H1 (cell line): ENCODE measurements around the gene RBBP8. TPM values are rescaled to one million over a fixed set of nuclear protein-coding genes. Genes with fewer than 3 reads are reported as not detected.

Experiments
- CTCF ChIA-PET: fragments of 300-600 bp; sonication (Branson Sonifier 250); formaldehyde crosslinking; loops from one replicate; lab custom pipeline; 2021; ENCODE audit not compliant: partially characterized antibody; lab: Charles Lee
- POLR2A ChIA-PET: fragments of 300-600 bp; sonication (Branson Sonifier 250); formaldehyde crosslinking; loops from one replicate; lab custom pipeline; 2021; ENCODE audit warnings: inconsistent platforms; ENCODE audit not compliant: partially characterized antibody; lab: Charles Lee
- DNase-seq, 2 experiments: peaks; one replicate each; pipeline versions ENCODE4 v3.0.0 to v3.0.0-alpha.2; 2010 to 2022; ENCODE audit warnings: low spot score in 2 of 2, low read depth in 1 of 2, mixed read lengths in 1 of 2
- FAIRE-seq: peaks from 2 replicates; lab custom pipeline; 2011; peaks lifted over from hg19 to GRCh38; lab: Jason Lieb, UNC
- H2AFZ ChIP-seq: 2 replicates; pipeline ENCODE4 v1.8.1; 2012; ENCODE audit warnings: low read length, inconsistent platforms
- H2AK5ac ChIP-seq: 2 replicates; pipeline ENCODE4 v1.6.1; 2013; ENCODE audit warnings: low read depth, low read length
- H2BK120ac ChIP-seq: replicated peaks from 2 replicates; pipeline ENCODE3; 2013; ENCODE audit warnings: low read depth, low read length, inconsistent platforms
- H2BK12ac ChIP-seq: 2 replicates; pipeline ENCODE4 v1.6.1; 2013; ENCODE audit warnings: low read depth, low read length
- H2BK15ac ChIP-seq: 2 replicates; pipeline ENCODE4 v1.6.1; 2013; ENCODE audit warnings: low read length
- H2BK20ac ChIP-seq: 2 replicates; pipeline ENCODE4 v1.6.1; 2013; ENCODE audit warnings: low read length
- H2BK5ac ChIP-seq: 2 replicates; pipeline ENCODE4 v1.6.1; 2013; ENCODE audit warnings: low read depth, low read length
- H3K14ac ChIP-seq: 2 replicates; pipeline ENCODE4 v1.6.1; 2013; ENCODE audit warnings: inconsistent platforms; ENCODE audit not compliant: insufficient read length
- H3K18ac ChIP-seq: 2 replicates; pipeline ENCODE4 v1.6.1; 2013; ENCODE audit warnings: low read length; ENCODE audit errors: extremely low read depth
- H3K23ac ChIP-seq: 2 replicates; pipeline ENCODE4 v1.6.1; 2013; ENCODE audit warnings: inconsistent platforms; ENCODE audit not compliant: insufficient read length
- H3K23me2 ChIP-seq: 2 replicates; pipeline ENCODE4 v1.6.1; 2013; ENCODE audit warnings: low read depth, low read length
- H3K27ac ChIP-seq: 2 replicates; pipeline ENCODE4 v1.6.1; 2011; ENCODE audit warnings: low read depth, low read length, inconsistent platforms
- H3K27me3 ChIP-seq, 4 experiments: replicated peaks in 1 of 4; 1 replicate in 1 of 4; 2 replicates in 3 of 4; pipeline versions ENCODE4 v1.6.1 to v1.8.1; 2011 to 2013; ENCODE audit warnings: low read length in 3 of 4, mild to moderate bottlenecking in 3 of 4, inconsistent platforms in 2 of 4, mixed read lengths in 2 of 4, moderate library complexity in 1 of 4; ENCODE audit not compliant: control insufficient read depth in 3 of 4, insufficient read depth in 3 of 4; ENCODE audit errors: extremely low read depth in 1 of 4
- H3K36me3 ChIP-seq, 4 experiments: 2 replicates each; pipeline versions ENCODE4 v1.6.1 to v1.8.1; 2011 to 2013; ENCODE audit warnings: mild to moderate bottlenecking in 4 of 4, low read length in 3 of 4, moderate library complexity in 2 of 4, control low read depth in 1 of 4, inconsistent platforms in 1 of 4; ENCODE audit not compliant: insufficient read depth in 4 of 4, control insufficient read depth in 2 of 4
- H3K4ac ChIP-seq: replicated peaks from 2 replicates; pipeline ENCODE3; 2013; ENCODE audit warnings: low read length, low read depth, mixed read lengths, inconsistent platforms; ENCODE audit not compliant: insufficient read length
- H3K4me1 ChIP-seq, 4 experiments: replicated peaks in 1 of 4; 1 replicate in 1 of 4; 2 replicates in 3 of 4; pipeline versions ENCODE4 v1.6.1 to v1.8.1; 2011 to 2013; ENCODE audit warnings: low read length in 3 of 4, inconsistent platforms in 2 of 4, mixed read lengths in 1 of 4; ENCODE audit not compliant: insufficient read depth in 4 of 4, control insufficient read depth in 3 of 4
- H3K4me2 ChIP-seq, 2 experiments: 2 replicates each; pipeline versions ENCODE4 v1.6.1 to v1.8.1; 2011 to 2013; ENCODE audit warnings: low read depth in 2 of 2, low read length in 2 of 2, control low read depth in 1 of 2, inconsistent platforms in 1 of 2, mild to moderate bottlenecking in 1 of 2; ENCODE audit not compliant: insufficient read depth in 1 of 2
- H3K4me3 ChIP-seq, 4 experiments: fragments of 200-600, 300-600 bp in 1 of 4; sonication (generic), shearing (Covaris generic), sonication (Bioruptor Twin) in 1 of 4; 2 replicates each; pipeline versions ENCODE4 v1.5.1 to v1.8.1; 2011 to 2016; ENCODE audit warnings: low read length in 4 of 4, low read depth in 3 of 4, control low read depth in 2 of 4, inconsistent platforms in 2 of 4, mild to moderate bottlenecking in 2 of 4, mixed read lengths in 1 of 4, moderate library complexity in 1 of 4; ENCODE audit not compliant: insufficient read depth in 2 of 4; ENCODE audit errors: extremely low read depth in 1 of 4
- H3K56ac ChIP-seq: replicated peaks from 2 replicates; pipeline ENCODE3; 2013; ENCODE audit warnings: low read depth, mild to moderate bottlenecking, mixed read lengths, low read length, inconsistent platforms; ENCODE audit not compliant: insufficient read length
- H3K79me1 ChIP-seq: 2 replicates; pipeline ENCODE4 v1.6.1; 2013; ENCODE audit warnings: low read depth, low read length, control low read depth
- H3K79me2 ChIP-seq, 2 experiments: 2 replicates each; pipeline versions ENCODE4 v1.6.1 to v1.8.1; 2012 to 2013; ENCODE audit warnings: low read length in 2 of 2, mild to moderate bottlenecking in 2 of 2, inconsistent platforms in 1 of 2; ENCODE audit not compliant: insufficient read depth in 2 of 2, control insufficient read depth in 1 of 2
- H3K9ac ChIP-seq, 4 experiments: replicated peaks in 1 of 4; 1 replicate in 1 of 4; 2 replicates in 3 of 4; pipeline versions ENCODE4 v1.6.1 to v1.8.1; 2011 to 2013; ENCODE audit warnings: low read depth in 3 of 4, low read length in 3 of 4, control low read depth in 2 of 4, mild to moderate bottlenecking in 2 of 4, moderate library complexity in 2 of 4, inconsistent platforms in 1 of 4; ENCODE audit errors: extremely low read depth in 1 of 4
- H3K9me3 ChIP-seq, 2 experiments: 2 replicates each; pipeline versions ENCODE4 v1.6.1 to v1.8.1; 2012 to 2013; ENCODE audit warnings: mild to moderate bottlenecking in 2 of 2, moderate library complexity in 2 of 2, control low read depth in 1 of 2, inconsistent platforms in 1 of 2, low read depth in 1 of 2, low read length in 1 of 2, mixed read lengths in 1 of 2; ENCODE audit not compliant: insufficient read depth in 2 of 2
- H4K20me1 ChIP-seq, 2 experiments: replicated peaks in 1 of 2; 2 replicates each; pipeline versions ENCODE3 to v1.8.1; 2011 to 2013; ENCODE audit warnings: inconsistent platforms in 2 of 2, low read length in 2 of 2, mild to moderate bottlenecking in 1 of 2; ENCODE audit not compliant: insufficient read depth in 2 of 2, control insufficient read depth in 1 of 2
- H4K5ac ChIP-seq: 2 replicates; pipeline ENCODE4 v1.6.1; 2013; ENCODE audit warnings: low read length, low read depth, mixed read lengths, inconsistent platforms; ENCODE audit not compliant: insufficient read length
- H4K8ac ChIP-seq: 2 replicates; pipeline ENCODE4 v1.8.0; 2013; ENCODE audit warnings: mild to moderate bottlenecking, moderate library complexity, low read length, inconsistent platforms; ENCODE audit not compliant: insufficient read depth; ENCODE audit errors: extremely low read depth
- H4K91ac ChIP-seq: replicated peaks from 2 replicates; pipeline ENCODE3; 2013; ENCODE audit warnings: low read length, mixed read lengths, inconsistent platforms; ENCODE audit not compliant: insufficient read length
- WGBS, 2 experiments: shearing (Covaris generic) in 1 of 2; methylation state at CpG; one replicate each; pipeline versions ENCODE4 v1.1.6 to v1.1.7; 2013 to 2015; ENCODE audit warnings: low lambda C conversion rate in 2 of 2, mixed read lengths in 2 of 2, inconsistent platforms in 1 of 2, low coverage in 1 of 2, missing lambda C conversion rate in 1 of 2; ENCODE audit not compliant: insufficient replicate concordance in 2 of 2, insufficient coverage in 1 of 2, insufficient read length in 1 of 2; ENCODE audit errors: extremely low coverage in 1 of 2, missing lambda C conversion rate in 1 of 2; 5-methylcytosine and 5-hydroxymethylcytosine counted together
- polyA plus RNA-seq, 7 experiments: library from polyadenylated mRNA; depleted of rRNA in 3 of 7; stranded (reverse) in 5 of 7; unstranded in 2 of 7; fragments of >200 nt in 5 of 7; fragments of 200-250 nt in 2 of 7; gene quantifications; 1 replicate in 5 of 7; 2 replicates in 1 of 7; 4 replicates in 1 of 7; pipeline versions ENCODE4 v1.2.1 to v1.2.3, GENCODE V29; 2011 to 2013; ENCODE audit warnings: missing spikeins in 2 of 7, mixed read lengths in 2 of 7
- total RNA-seq: library from RNA; stranded (reverse); fragmentation: NEBNext Ultra II Directional; extraction: Animal tissue kit (Norgen Biotek cat#: 25700); gene quantifications from 2 replicates; pipeline ENCODE4 v1.2.1, GENCODE V29; 2021

The RBBP8 gene
- total and polyA plus RNA-seq, 2 of the 8 experiments (the other 6 are each of a cell fraction or from before 2014, with no cell fraction given): 16.1 to 65.8 TPM

- no peak overlapping the region for H2AK5ac ChIP-seq
- H3K4me3 ChIP-seq: no peak overlapping the region
- no peak overlapping the region for H2BK15ac ChIP-seq
- H4K8ac ChIP-seq: no peak overlapping the region
- no peaks in the 10 kb centered on the region for H3K23me2 ChIP-seq
- no peak overlapping the region for H3K4me2 ChIP-seq
- H3K9ac ChIP-seq: no peak overlapping the region
- no peaks in the 10 kb centered on the region for H3K79me2 ChIP-seq
- no peak overlapping the region for H3K23ac ChIP-seq
- FAIRE-seq (no peak), DNase-seq (no peak)
- WGBS, 2 experiments: 95% methylated on average over 4 of the region's 4 CpGs; no CpG with 5 or more reads in 1 of the 2 experiments
- no peak overlapping the region for H3K4ac ChIP-seq
- no peaks in the 10 kb centered on the region for H3K27me3 ChIP-seq
- no peak overlapping the region for H3K27ac ChIP-seq
- H3K36me3 ChIP-seq: peaks cover 0 to 2% (median 1%) of the 10 kb centered on the region in 4 experiments; a peak in 3 of 8 replicates
- H4K91ac ChIP-seq: no peak overlapping the region
- no peak overlapping the region for H2BK5ac ChIP-seq
- no peaks in the 10 kb centered on the region for H3K9me3 ChIP-seq
- ChIA-PET CTCF (interaction anchor here (0.6 to 3.0 kb wide), 27 partner anchors 9 to 430 kb away, joined by 3 to 15 read pairs (median 4); no protein-coding TSS in a partner anchor), POLR2A (no interaction called here)
- no peaks in the 10 kb centered on the region for H3K79me1 ChIP-seq
- no peak overlapping the region for H2BK20ac ChIP-seq
- no peak overlapping the region for H3K18ac ChIP-seq
- H2BK12ac ChIP-seq: 0 out of 2 replicates have a peak overlapping the region, but pooled peaks have one; percentile 17
- peaks cover 0 to 6% (median under 1%) of the 10 kb centered on the region in 4 experiments; a peak in 1 of 7 replicates for H3K4me1 ChIP-seq
- H3K14ac ChIP-seq: no peak overlapping the region
- H2BK120ac ChIP-seq: no peak overlapping the region
- no peaks in the 10 kb centered on the region for H4K20me1 ChIP-seq
- no peak overlapping the region for H2AFZ ChIP-seq
- H4K5ac ChIP-seq: no peak overlapping the region
- H3K56ac ChIP-seq: no peak overlapping the region
Observed at GRCh38 chr18:23032030-23032582, 99.0 kb downstream of the RBBP8 start.
